HepG2 (cell line): Measurements from ENCODE around the gene ATF6. TPM values are rescaled to one million over a fixed set of nuclear protein-coding genes. Genes with fewer than 3 reads are reported as not detected.

ENCODE experiments used
- ATAD3A ChIP-seq: sonication (generic); formaldehyde crosslinking; IDR thresholded peaks from 2 replicates; pipeline ENCODE4 v1.4.0; 2020; ENCODE audit warnings: missing genetic modification reagents
- NKX3-1 ChIP-seq: sonication (generic); formaldehyde crosslinking; IDR thresholded peaks from 2 replicates; pipeline ENCODE4 v1.5.0; 2020; ENCODE audit warnings: missing genetic modification reagents
- NR3C1 ChIP-seq: sonication (generic); formaldehyde crosslinking; IDR thresholded peaks from 2 replicates; pipeline ENCODE4 v1.4.0; 2020; ENCODE audit warnings: missing genetic modification reagents
- PITX1 ChIP-seq: sonication (generic); formaldehyde crosslinking; IDR thresholded peaks from 2 replicates; pipeline ENCODE4 v1.5.1; 2020; ENCODE audit warnings: mild to moderate bottlenecking, missing genetic modification reagents
- RCOR2 ChIP-seq: IDR thresholded peaks from 2 replicates; pipeline ENCODE4 v1.6.1; 2016; ENCODE audit warnings: missing biosample characterization, missing genetic modification reagents
- REST ChIP-seq, 2 experiments: IDR thresholded peaks; 2 replicates each; pipeline ENCODE4 v1.6.1; 2011 to 2012; ENCODE audit warnings: low read length in 2 of 2, borderline replicate concordance in 1 of 2, low read depth in 1 of 2, mild to moderate bottlenecking in 1 of 2, moderate library complexity in 1 of 2
- ZBTB49 ChIP-seq: sonication (generic); formaldehyde crosslinking; IDR thresholded peaks from 2 replicates; pipeline ENCODE4 v1.4.0; 2020; ENCODE audit warnings: missing genetic modification reagents, borderline replicate concordance
- ZBTB8A ChIP-seq: sonication (generic); formaldehyde crosslinking; IDR thresholded peaks from 2 replicates; pipeline ENCODE4 v1.4.0; 2020; ENCODE audit warnings: mild to moderate bottlenecking, low read depth, missing genetic modification reagents, borderline replicate concordance
- ZFY ChIP-seq: sonication (generic); formaldehyde crosslinking; IDR thresholded peaks from 2 replicates; pipeline ENCODE4 v1.4.0; 2020; ENCODE audit warnings: missing genetic modification reagents
- ZNF121 ChIP-seq: sonication (generic); formaldehyde crosslinking; IDR thresholded peaks from 2 replicates; pipeline ENCODE4 v1.5.0; 2020; ENCODE audit warnings: mild to moderate bottlenecking, missing genetic modification reagents
- ZNF17 ChIP-seq: sonication (generic); formaldehyde crosslinking; IDR thresholded peaks from 2 replicates; pipeline ENCODE4 v1.5.0; 2020; ENCODE audit warnings: mild to moderate bottlenecking, missing genetic modification reagents
- ZNF275 ChIP-seq: sonication (generic); formaldehyde crosslinking; IDR thresholded peaks from 2 replicates; pipeline ENCODE4 v1.8.0; 2022; ENCODE audit warnings: missing genetic modification reagents, mild to moderate bottlenecking, inconsistent platforms, borderline replicate concordance
- ZNF281 ChIP-seq: sonication (generic); formaldehyde crosslinking; IDR thresholded peaks from 2 replicates; pipeline ENCODE4 v1.4.0; 2020; ENCODE audit warnings: missing genetic modification reagents, borderline replicate concordance
- ZNF33B ChIP-seq: sonication (generic); formaldehyde crosslinking; IDR thresholded peaks from 2 replicates; pipeline ENCODE4 v1.5.1; 2020; ENCODE audit warnings: mild to moderate bottlenecking, missing genetic modification reagents
- ZNF800 ChIP-seq: sonication (generic); formaldehyde crosslinking; IDR thresholded peaks from 2 replicates; pipeline ENCODE4 v1.4.0; 2020; ENCODE audit warnings: missing genetic modification reagents
- ZSCAN21 ChIP-seq: sonication (generic); formaldehyde crosslinking; IDR thresholded peaks from 2 replicates; pipeline ENCODE4 v1.8.0; 2022; ENCODE audit warnings: mild to moderate bottlenecking, missing genetic modification reagents, moderate library complexity, borderline replicate concordance
- polyA plus RNA-seq, 8 experiments: library from polyadenylated mRNA; depleted of rRNA in 3 of 8; stranded (reverse) in 7 of 8; unstranded in 1 of 8; fragments of >200 nt; fragmentation: Illumina TruSeq in 4 of 8; extraction: Trizol in 4 of 8; gene quantifications; 2 replicates each; pipeline versions ENCODE4 v1.2.1 to v1.2.3, GENCODE V29; 2011 to 2016; ENCODE audit warnings: low read depth in 4 of 8, missing spikeins in 1 of 8, mixed read lengths in 1 of 8; ENCODE audit not compliant: insufficient read depth in 1 of 8
- total RNA-seq, 5 experiments: library from RNA; depleted of rRNA; stranded (reverse); fragments of >200 nt; fragmentation: Illumina TruSeq; extraction: Trizol; gene quantifications; 2 replicates each; pipeline ENCODE4 v1.2.3, GENCODE V29; 2016; ENCODE audit warnings: low read depth in 1 of 5

The ATF6 gene
- total and polyA plus RNA-seq, 2 of the 13 experiments (the other 11 are each of a cell fraction or from before 2014, with no cell fraction given): 13.2 to 14.5 TPM

- 0 out of 4 replicates have a peak, but pooled peaks of 1 of the 2 experiments have one; percentile 15 for TF ChIP-seq REST (IDR thresholded peaks at IDR 0.05; ENCODE audit: borderline replicate concordance in 1 of 2, low read depth in 1 of 2, low read length in 2 of 2)
- no peak for TF ChIP-seq RCOR2 (CRISPR knock-in tag)
- TF ChIP-seq ZNF281 (CRISPR knock-in tag): peak; percentile 35; the same call in 1 of the 2 replicates
- TF ChIP-seq ZBTB8A (CRISPR knock-in tag): no peak
- no peak for TF ChIP-seq ZNF17 (CRISPR knock-in tag)
- TF ChIP-seq ZFY (CRISPR knock-in tag): peak; percentile 24
- TF ChIP-seq ATAD3A (CRISPR knock-in tag): no peak
- no peak for TF ChIP-seq ZNF121
- no peak for TF ChIP-seq ZNF33B (CRISPR knock-in tag)
- no peak for TF ChIP-seq PITX1 (CRISPR knock-in tag)
- TF ChIP-seq ZNF275 (CRISPR knock-in tag): 0 out of 2 replicates have a peak, but pooled peaks have one; percentile 40
- no peak for TF ChIP-seq ZBTB49 (CRISPR knock-in tag)
- peak; percentile 52 for TF ChIP-seq ZNF800
- no peak for TF ChIP-seq NR3C1 (CRISPR knock-in tag)
- TF ChIP-seq NKX3-1 (CRISPR knock-in tag): no peak
- peak; percentile 38; the same call in 1 of the 2 replicates for TF ChIP-seq ZSCAN21 (CRISPR knock-in tag)
Observed at GRCh38 chr1:161726473-161727255, 39.5 kb upstream of the ATF6 start (continued).
